Measurements from ENCODE around the gene AGPAT1. TPM values are rescaled to one million over a fixed set of nuclear protein-coding genes. Genes with fewer than 3 reads are reported as not detected.
A peak's percentile ranks its signal among the peaks of the same experiment; 100 is the strongest.

The AGPAT1 gene
- total and polyA plus RNA-seq, 8 donors = 7.3 to 52.6 (median 34.9) TPM

DNA sequence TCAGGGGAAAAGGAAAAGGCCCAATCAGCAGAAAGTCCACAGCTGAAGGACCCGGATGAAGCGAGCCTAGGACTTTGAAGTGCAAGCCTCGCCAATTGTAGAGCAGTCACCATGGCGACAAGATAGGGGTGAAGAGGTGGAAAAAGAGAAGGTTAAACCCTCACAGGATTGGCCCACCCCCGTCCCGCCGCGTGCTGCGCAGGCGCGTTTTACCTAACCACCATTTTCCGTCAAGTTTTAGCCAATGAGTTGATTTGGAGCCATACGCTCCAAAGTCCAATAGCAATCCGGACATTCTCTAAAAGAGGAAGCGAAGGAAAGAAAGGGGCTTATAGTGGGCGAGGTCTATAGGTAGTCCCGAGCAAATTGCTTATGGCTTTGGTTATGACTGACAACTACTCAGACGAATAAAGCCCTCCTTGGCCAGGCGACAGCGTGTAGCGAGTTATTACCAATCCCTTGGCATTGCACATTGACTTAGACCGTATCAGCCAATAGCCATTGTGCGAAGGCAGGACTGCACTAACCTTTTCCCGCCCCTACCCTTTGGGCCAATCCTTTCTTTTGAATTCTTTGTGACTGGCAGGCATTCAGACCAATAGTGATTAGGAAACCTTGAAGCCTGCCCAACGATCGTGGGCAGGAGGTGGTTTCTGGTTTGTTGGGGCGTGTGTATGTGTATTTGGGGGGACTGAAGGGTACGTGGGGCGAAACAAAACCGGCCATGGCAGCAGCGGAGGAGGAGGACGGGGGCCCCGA is 2.1 kb upstream of the AGPAT1 start, which contains the start of gene RNF5:
TSS of gene RNF5 (plus strand) at position 618 of the 759 bp plus-strand sequence. CDS start at position 725, 107 bp downstream.
- H3K27ac ChIP-seq = peak within 1 kb of the TSS; percentile 91 to 100 (median 92)
- H3K4me3 ChIP-seq = peak within 1 kb of the TSS; percentile 86 to 98 (median 88)
- 0 to 1% (median 0%) methylated on average over 29 to 33 of the region's 33 CpGs for WGBS, 5 donors
- peak; percentile 97 to 100 for DNase-seq
- no peaks in the 10 kb centered on the region for H3K27me3 ChIP-seq
- TF ChIP-seq POLR2AphosphoS5 (IDR thresholded peaks at IDR 0.05) (peak; percentile 22 to 74 (median 70)), POLR2A (IDR thresholded peaks at IDR 0.05) (no peak)
- no peaks in the 10 kb centered on the region for H3K9me3 ChIP-seq
- peaks cover 52 to 87% (median 73%) of the 10 kb centered on the region in 4 donors for H3K4me1 ChIP-seq
- intact Hi-C loops (cut with DNase I; ENCODE audit: low total_unique reads) = no loop called here
- H3K36me3 ChIP-seq = peaks cover 20 to 34% (median 33%) of the 10 kb centered on the region in 4 donors

- peaks cover 58 to 87% (median 70%) of the 10 kb centered on the region in 4 donors for H3K4me1 ChIP-seq
- DNase-seq = no peak
- no peaks in the 10 kb centered on the region for H3K9me3 ChIP-seq
- intact Hi-C loops (cut with DNase I; ENCODE audit: low total_unique reads) = no loop called here
- peaks cover 20 to 27% (median 26%) of the 10 kb centered on the region in 4 donors for H3K36me3 ChIP-seq
- WGBS, 5 donors = 0 to 1% (median 0%) methylated on average over 20 of the region's 20 CpGs
- TF ChIP-seq, protein P1, sequence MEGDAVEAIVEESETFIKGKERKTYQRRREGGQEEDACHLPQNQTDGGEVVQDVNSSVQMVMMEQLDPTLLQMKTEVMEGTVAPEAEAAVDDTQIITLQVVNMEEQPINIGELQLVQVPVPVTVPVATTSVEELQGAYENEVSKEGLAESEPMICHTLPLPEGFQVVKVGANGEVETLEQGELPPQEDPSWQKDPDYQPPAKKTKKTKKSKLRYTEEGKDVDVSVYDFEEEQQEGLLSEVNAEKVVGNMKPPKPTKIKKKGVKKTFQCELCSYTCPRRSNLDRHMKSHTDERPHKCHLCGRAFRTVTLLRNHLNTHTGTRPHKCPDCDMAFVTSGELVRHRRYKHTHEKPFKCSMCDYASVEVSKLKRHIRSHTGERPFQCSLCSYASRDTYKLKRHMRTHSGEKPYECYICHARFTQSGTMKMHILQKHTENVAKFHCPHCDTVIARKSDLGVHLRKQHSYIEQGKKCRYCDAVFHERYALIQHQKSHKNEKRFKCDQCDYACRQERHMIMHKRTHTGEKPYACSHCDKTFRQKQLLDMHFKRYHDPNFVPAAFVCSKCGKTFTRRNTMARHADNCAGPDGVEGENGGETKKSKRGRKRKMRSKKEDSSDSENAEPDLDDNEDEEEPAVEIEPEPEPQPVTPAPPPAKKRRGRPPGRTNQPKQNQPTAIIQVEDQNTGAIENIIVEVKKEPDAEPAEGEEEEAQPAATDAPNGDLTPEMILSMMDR (IDR thresholded peaks at IDR 0.05) = no peak
- peak in 2 of 3 donors; percentile 2 to 69 for TF ChIP-seq POLR2AphosphoS5 (IDR thresholded peaks at IDR 0.05)
- peak; percentile 16 for TF ChIP-seq EP300 (IDR thresholded peaks at IDR 0.05)
- no peaks in the 10 kb centered on the region for H3K27me3 ChIP-seq
- H3K27ac ChIP-seq = peak overlapping the region; percentile 91 to 100 (median 92)
- peak overlapping the region; percentile 86 to 98 (median 88) for H3K4me3 ChIP-seq
These were observed 1.4 kb upstream of the AGPAT1 start for GRCh38 chr6:32177183-32177787.

DNA sequence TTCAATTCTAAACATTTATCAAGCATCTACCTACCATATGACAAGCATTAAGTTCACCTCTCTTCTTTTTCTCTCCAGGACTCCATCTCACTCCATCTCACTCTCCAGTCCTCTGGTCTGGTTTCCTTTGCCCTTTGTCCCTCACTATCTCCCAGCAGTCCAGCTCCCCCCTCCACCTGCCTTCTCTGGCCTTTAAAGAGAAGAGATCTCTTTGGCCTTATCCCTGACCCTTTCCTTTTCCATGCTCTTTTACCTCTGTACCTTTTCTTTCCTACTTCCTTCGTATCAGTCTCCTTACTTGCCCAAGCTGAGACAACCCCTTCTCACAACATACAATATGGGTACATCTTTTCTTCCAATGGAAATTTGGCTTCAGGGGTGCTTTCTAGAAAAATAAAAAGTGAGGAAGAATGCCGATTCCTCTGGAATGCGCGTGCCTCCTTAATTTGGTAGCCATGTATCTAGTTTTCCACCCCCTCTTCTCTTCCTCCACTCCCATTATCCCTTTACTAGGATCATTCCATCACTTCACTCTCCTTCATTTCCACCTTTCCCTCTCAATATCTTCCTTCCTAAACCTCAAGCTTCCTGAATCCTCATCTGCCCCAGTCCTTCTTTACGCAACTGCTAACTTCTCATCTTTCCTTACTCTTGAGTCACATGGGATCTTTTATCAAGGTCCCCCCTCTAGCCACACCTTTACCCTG is 745 bp upstream of the AGPAT1 start:
- H3K9me3 ChIP-seq = no peaks in the 10 kb centered on the region
- peak overlapping the region; percentile 91 to 100 (median 92) for H3K27ac ChIP-seq
- peaks cover 18 to 21% (median 20%) of the 10 kb centered on the region in 4 donors for H3K36me3 ChIP-seq
- WGBS, 5 donors = 16 to 32% (median 18%) methylated on average over 5 of the region's 5 CpGs
- no peak for DNase-seq
- H3K4me1 ChIP-seq = peaks cover 51 to 81% (median 64%) of the 10 kb centered on the region in 4 donors
- no peak for TF ChIP-seq EP300 (IDR thresholded peaks at IDR 0.05)
- TF ChIP-seq POLR2AphosphoS5 (IDR thresholded peaks at IDR 0.05) = peak; percentile 8 to 29 (median 24)
- intact Hi-C loops (cut with DNase I; ENCODE audit: low total_unique reads) = no loop called here
- no peaks in the 10 kb centered on the region for H3K27me3 ChIP-seq
- H3K4me3 ChIP-seq = peak overlapping the region; percentile 86 to 98 (median 88)

DNA sequence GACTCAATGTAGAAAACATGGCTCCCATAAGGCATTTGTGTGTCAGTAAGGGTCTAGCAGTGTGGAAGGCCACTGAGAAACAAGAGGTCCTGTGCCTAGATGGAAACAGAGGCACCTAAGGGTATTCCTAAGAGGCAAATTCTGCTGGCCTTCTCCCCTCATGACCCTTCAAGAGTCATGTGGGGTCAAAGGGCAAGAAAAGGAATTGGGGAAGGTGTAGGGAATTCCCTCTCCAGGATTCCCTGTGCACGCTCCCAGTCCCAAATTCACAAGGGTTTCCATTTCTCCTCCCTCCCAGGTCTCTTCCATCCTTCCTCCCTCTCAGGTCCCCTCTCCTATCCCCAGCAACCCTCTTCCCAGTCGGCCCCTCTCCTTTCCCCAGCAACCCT is 568 bp downstream of the AGPAT1 start:
- H3K27ac ChIP-seq = peak overlapping the region; percentile 91 to 100 (median 92)
- 5 to 19% (median 12%) methylated on average over 2 of the region's 2 CpGs for WGBS, 5 donors
- DNase-seq = no peak

More for the DNA sequence above, 568 bp downstream of the AGPAT1 start:
- TF ChIP-seq POLR2A (IDR thresholded peaks at IDR 0.05) = no peak
- no peak for TF ChIP-seq EP300 (IDR thresholded peaks at IDR 0.05)
- TF ChIP-seq POLR2AphosphoS5 (IDR thresholded peaks at IDR 0.05) = no peak
- TF ChIP-seq, protein P1 (IDR thresholded peaks at IDR 0.05) = no peak
- no peaks in the 10 kb centered on the region for H3K27me3 ChIP-seq
- H3K36me3 ChIP-seq = peaks cover 16 to 18% (median 17%) of the 10 kb centered on the region in 4 donors
- no peaks in the 10 kb centered on the region for H3K9me3 ChIP-seq
- peak overlapping the region; percentile 86 to 98 (median 88) for H3K4me3 ChIP-seq
- peaks cover 47 to 71% (median 56%) of the 10 kb centered on the region in 4 donors for H3K4me1 ChIP-seq
- intact Hi-C loops (cut with DNase I; ENCODE audit: low total_unique reads) = no loop called here

Data from stomach (tissue), 9 donors.